Measurements from ENCODE around the gene MBD4.
"Not testable (repeated sequence)": the region's sequence is repeated elsewhere in the genome, so short reads cannot be mapped to it uniquely, and the experiment has no call there.

DNA sequence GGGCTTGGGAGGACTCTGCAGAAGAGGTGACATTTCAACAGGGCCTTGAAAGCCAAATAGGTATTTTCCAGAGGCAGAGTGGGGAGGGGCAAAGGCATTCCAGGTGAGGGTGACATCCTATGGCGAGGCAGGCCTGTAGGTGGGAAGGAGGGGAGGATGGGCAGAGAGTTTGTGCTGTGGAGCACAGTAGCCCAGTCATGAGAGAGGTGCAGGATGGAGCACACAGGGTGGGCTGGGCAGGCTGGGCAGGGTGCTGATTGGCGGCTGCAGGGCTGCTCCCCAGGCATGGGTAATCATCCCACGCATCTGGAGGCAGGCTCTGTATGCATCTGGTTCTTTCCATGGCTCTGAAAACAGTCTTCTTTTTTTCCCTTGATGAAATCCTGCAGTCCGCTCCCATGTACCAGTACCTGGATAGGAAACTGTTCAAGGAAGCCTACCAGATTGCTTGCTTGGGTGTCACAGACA is 48.2 kb upstream of the MBD4 start:
- TF ChIP-seq CTCF (conservative IDR thresholded peaks at IDR 0.05; ENCODE audit: low read length); EZH2phosphoT487 (IDR thresholded peaks at IDR 0.05; ENCODE audit: borderline replicate concordance, low read depth, low read length): not testable (repeated sequence)
